WTC11 (cell line): ENCODE measurements around the gene RASA1.

Experiments used
- ATF3 ChIP-seq: sonication (generic); formaldehyde crosslinking; conservative IDR thresholded peaks from 2 replicates; pipeline ENCODE4 v1.8.1; 2022; ENCODE audit warnings: mild to moderate bottlenecking, missing genetic modification reagents
- FOXP1 ChIP-seq: sonication (generic); formaldehyde crosslinking; IDR thresholded peaks from 2 replicates; pipeline ENCODE4 v1.8.0; 2022; ENCODE audit warnings: missing genetic modification reagents, mild to moderate bottlenecking, moderate library complexity, borderline replicate concordance
- GABPB1 ChIP-seq: sonication (generic); formaldehyde crosslinking; IDR thresholded peaks from 2 replicates; pipeline ENCODE4 v1.8.1; 2023; ENCODE audit warnings: mild to moderate bottlenecking, missing genetic modification reagents
- IRF2 ChIP-seq: sonication (generic); formaldehyde crosslinking; IDR thresholded peaks from 2 replicates; pipeline ENCODE4 v1.8.0; 2022; ENCODE audit warnings: low read depth, missing genetic modification reagents, borderline replicate concordance
- SP1 ChIP-seq: sonication (generic); formaldehyde crosslinking; conservative IDR thresholded peaks from 2 replicates; pipeline ENCODE4 v1.8.1; 2022; ENCODE audit warnings: missing genetic modification reagents
- USF1 ChIP-seq: sonication (generic); formaldehyde crosslinking; IDR thresholded peaks from 2 replicates; pipeline ENCODE4 v1.8.0; 2022; ENCODE audit warnings: mild to moderate bottlenecking, missing genetic modification reagents
- TF ChIP-seq, protein P1 (sequence below): sonication (generic); formaldehyde crosslinking; IDR thresholded peaks from 2 replicates; pipeline ENCODE4 v1.8.1; 2022; ENCODE audit warnings: missing genetic modification reagents, borderline replicate concordance

DNA sequence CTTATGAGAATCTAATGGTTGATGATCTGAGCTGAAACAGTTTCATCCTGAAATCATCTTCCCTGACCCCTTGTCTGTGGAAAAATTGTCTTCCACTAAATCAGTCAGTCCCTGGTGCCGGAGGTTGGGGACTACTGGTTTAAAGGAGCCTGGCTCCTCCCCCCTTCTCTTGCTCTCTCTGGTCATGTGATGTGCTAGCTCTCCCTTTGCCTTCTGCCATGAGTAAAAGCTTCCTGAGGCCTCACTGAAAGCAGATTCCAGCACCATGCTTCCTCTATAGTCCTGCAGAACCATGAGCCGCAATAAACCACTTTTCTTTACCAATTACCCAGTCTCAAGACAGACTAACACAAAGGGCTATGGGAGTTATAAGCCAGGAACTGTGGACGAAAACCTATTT is 54.7 kb downstream of the RASA1 start:
- no peak for TF ChIP-seq IRF2
- no peak for TF ChIP-seq SP1
- TF ChIP-seq, protein P1, sequence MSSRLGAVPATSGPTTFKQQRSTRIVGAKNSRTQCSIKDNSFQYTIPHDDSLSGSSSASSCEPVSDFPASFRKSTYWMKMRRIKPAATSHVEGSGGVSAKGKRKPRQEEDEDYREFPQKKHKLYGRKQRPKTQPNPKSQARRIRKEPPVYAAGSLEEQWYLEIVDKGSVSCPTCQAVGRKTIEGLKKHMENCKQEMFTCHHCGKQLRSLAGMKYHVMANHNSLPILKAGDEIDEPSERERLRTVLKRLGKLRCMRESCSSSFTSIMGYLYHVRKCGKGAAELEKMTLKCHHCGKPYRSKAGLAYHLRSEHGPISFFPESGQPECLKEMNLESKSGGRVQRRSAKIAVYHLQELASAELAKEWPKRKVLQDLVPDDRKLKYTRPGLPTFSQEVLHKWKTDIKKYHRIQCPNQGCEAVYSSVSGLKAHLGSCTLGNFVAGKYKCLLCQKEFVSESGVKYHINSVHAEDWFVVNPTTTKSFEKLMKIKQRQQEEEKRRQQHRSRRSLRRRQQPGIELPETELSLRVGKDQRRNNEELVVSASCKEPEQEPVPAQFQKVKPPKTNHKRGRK (CRISPR knock-in tag), result no peak
- no peak for TF ChIP-seq GABPB1 (CRISPR knock-in tag)
- TF ChIP-seq ATF3 (CRISPR knock-in tag), result no peak
- no peak for TF ChIP-seq FOXP1 (CRISPR knock-in tag)
- TF ChIP-seq USF1, result no peak
